Measurements from ENCODE around the gene ZNF611. TPM values are rescaled to one million over a fixed set of nuclear protein-coding genes. Genes with fewer than 3 reads are reported as not detected.

The ZNF611 gene
- total and polyA plus RNA-seq, 10 of the 15 experiments (the other 5 are each of a cell fraction or from before 2014, with no cell fraction given), result 1.4 to 16.8 (median 7.6) TPM

DNA sequence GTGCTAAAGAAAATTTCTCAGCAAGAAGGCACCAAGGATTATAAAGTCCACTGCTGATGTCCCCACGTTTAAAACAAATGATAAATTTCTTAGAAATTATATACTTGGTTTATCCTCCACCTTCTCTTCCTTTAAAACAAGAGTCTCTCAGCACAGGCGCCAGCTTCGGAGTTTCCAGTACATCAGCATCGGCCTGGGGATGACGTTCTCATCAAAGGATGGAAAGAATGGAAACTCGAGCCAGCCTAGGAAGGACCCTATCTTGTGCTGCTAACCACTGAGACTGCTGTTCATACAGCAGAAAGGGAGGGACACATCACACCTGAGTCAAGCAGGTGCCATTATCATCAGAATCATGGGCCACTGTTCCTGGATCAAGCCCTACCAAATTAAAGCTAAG lies 66.9 kb downstream of the ZNF611 start:
- no peaks in the 10 kb centered on the region for H4K20me1 ChIP-seq (ENCODE audit: control insufficient read depth, insufficient read depth)
- TF ChIP-seq PAX5 (IDR thresholded peaks at IDR 0.05; ENCODE audit: borderline replicate concordance, low read depth, low read length), result no peak
- no peak for TF ChIP-seq MYB (IDR thresholded peaks at IDR 0.05; ENCODE audit: borderline replicate concordance, low read depth, low read length)
- no peak for TF ChIP-seq NR2C2 (IDR thresholded peaks at IDR 0.05; ENCODE audit: borderline replicate concordance, control insufficient read depth, insufficient read length, low read depth)
- no peak for TF ChIP-seq BMI1 (IDR thresholded peaks at IDR 0.05; ENCODE audit: borderline replicate concordance)
- no peak for TF ChIP-seq SRF (IDR thresholded peaks at IDR 0.05; ENCODE audit: low read depth in 2 of 2, low read length in 2 of 2)
- no peak for TF ChIP-seq POLR2AphosphoS2 (IDR thresholded peaks at IDR 0.05; ENCODE audit: low read depth, low read length)
- TF ChIP-seq IKZF2 (IDR thresholded peaks at IDR 0.05), result no peak
- no peak for TF ChIP-seq SIX5 (IDR thresholded peaks at IDR 0.05; ENCODE audit: low read depth, low read length, severe bottlenecking)
- TF ChIP-seq CUX1 (IDR thresholded peaks at IDR 0.05; ENCODE audit: insufficient replicate concordance, low read depth, low read length), result no peak
- no peak for TF ChIP-seq TCF3 (IDR thresholded peaks at IDR 0.05; ENCODE audit: borderline replicate concordance, insufficient read depth, low read depth, low read length)
- TF ChIP-seq WRNIP1 (IDR thresholded peaks at IDR 0.05; ENCODE audit: borderline replicate concordance, low read depth, low read length), result no peak
- TF ChIP-seq TARDBP (IDR thresholded peaks at IDR 0.05; ENCODE audit: borderline replicate concordance), result no peak
- no peak for TF ChIP-seq HDGF (IDR thresholded peaks at IDR 0.05)
- no peak for TF ChIP-seq BACH1 (IDR thresholded peaks at IDR 0.05; ENCODE audit: borderline replicate concordance)
- no peak for TF ChIP-seq ZNF622 (IDR thresholded peaks at IDR 0.05)
- TF ChIP-seq SIN3A (IDR thresholded peaks at IDR 0.05; ENCODE audit: low read depth, low read length), result no peak
- no peak for TF ChIP-seq CEBPZ (IDR thresholded peaks at IDR 0.05; ENCODE audit: low read depth, low read length)
- no peak for TF ChIP-seq BHLHE40 (IDR thresholded peaks at IDR 0.05; ENCODE audit: borderline replicate concordance in 1 of 2, low read depth in 2 of 2, low read length in 1 of 2)
- no peak overlapping the region for H2AFZ ChIP-seq (ENCODE audit: control insufficient read depth, low read depth, low read length)
- intact Hi-C loops (cut with micrococcal nuclease; ENCODE audit: unreplicated experiment), result no loop called here
- no peak overlapping the region for H3K9ac ChIP-seq (ENCODE audit: control insufficient read depth, insufficient read depth, low read length)
- peaks cover 0 to 2% of the 10 kb centered on the region in 2 experiments; a peak in 1 of 4 replicates for H3K36me3 ChIP-seq (ENCODE audit: control insufficient read depth in 2 of 2, insufficient read depth in 2 of 2, low read length in 1 of 2)
- ChIA-PET CTCF (no interaction called here), RAD21 (ENCODE audit: unreplicated experiment) (no interaction called here), POLR2A (no interaction called here), SMC1A (ENCODE audit: uncharacterized antibody, unreplicated experiment) (no interaction called here)
- H3K4me1 ChIP-seq (ENCODE audit: control insufficient read depth, insufficient read depth, low read length), result no peaks in the 10 kb centered on the region
- 98% methylated on average over 6 of the region's 6 CpGs for WGBS (ENCODE audit: insufficient coverage, insufficient replicate concordance, low lambda C conversion rate, missing lambda C conversion rate)
- H3K9me3 ChIP-seq (replicated peaks; ENCODE audit: control insufficient read depth, insufficient read depth, low read length), result peaks cover 2% of the 10 kb centered on the region; the same call in 1 of the 3 replicates
- no peak overlapping the region for H3K27ac ChIP-seq (ENCODE audit: control insufficient read depth, insufficient read depth)
- H3K27me3 ChIP-seq (replicated peaks in 1 of 2; ENCODE audit: control insufficient read depth in 2 of 2, insufficient read depth in 2 of 2, low read length in 1 of 2), result no peaks in the 10 kb centered on the region
- ATAC-seq (no peak), DNase-seq (ENCODE audit: low read depth, low spot score) (no peak), FAIRE-seq (no peak)
- no peak overlapping the region for H3K4me3 ChIP-seq
- no peak overlapping the region for H3K4me2 ChIP-seq (ENCODE audit: control insufficient read depth, insufficient read depth)
- in situ Hi-C loops (cut with MboI), result no loop called here
- no peaks in the 10 kb centered on the region for H3K79me2 ChIP-seq (ENCODE audit: control insufficient read depth, insufficient read depth, low read length)
- BruUV-seq (replicated peaks), result no TSS peak
